Uterus (tissue), 2 donors: ENCODE data around the gene EFEMP1.

Source experiments
- CTCF ChIP-seq, 4 experiments: fragments of 200-600 bp in 2 of 4; fragments of 450-650 bp in 2 of 4; sonication (generic) in 2 of 4; IDR thresholded peaks; one replicate each; pipeline ENCODE4 v1.5.1; 2016 to 2019; ENCODE audit warnings: antibody characterized with exemption in 4 of 4, mild to moderate bottlenecking in 2 of 4, moderate library complexity in 1 of 4
- POLR2A ChIP-seq, 2 donors: fragments of 450-650 bp; IDR thresholded peaks; one replicate each; pipeline ENCODE4 v1.6.1; 2016; ENCODE audit warnings: antibody characterized with exemption in 2 of 2, mild to moderate bottlenecking in 1 of 2, moderate library complexity in 1 of 2

DNA sequence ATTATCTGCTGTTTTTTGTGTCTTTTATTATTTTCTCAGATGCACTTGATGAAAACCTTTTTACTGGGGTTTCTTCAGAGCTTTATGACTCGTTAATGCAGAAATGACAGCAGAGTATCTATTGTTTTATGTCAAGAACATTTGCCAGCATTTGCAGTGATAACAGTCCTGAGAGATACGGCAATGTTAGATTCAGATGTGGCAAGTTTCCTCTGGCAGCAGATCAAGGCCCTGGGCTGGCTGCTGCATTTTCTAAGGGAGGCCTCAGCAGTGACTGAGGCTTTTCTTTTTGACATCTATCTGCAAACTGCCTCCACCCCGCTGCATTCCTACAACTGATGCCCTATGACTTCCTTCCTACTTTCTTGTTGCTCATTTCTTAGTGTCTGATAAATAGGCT is 40.2 kb downstream of the EFEMP1 start:
- TF ChIP-seq CTCF (IDR thresholded peaks at IDR 0.05): no peak
- no peak for TF ChIP-seq POLR2A (IDR thresholded peaks at IDR 0.05)
